ENCODE results near the gene GIGYF2. TPM values are rescaled to one million over a fixed set of nuclear protein-coding genes. Genes with fewer than 3 reads are reported as not detected.

GIGYF2 gene
- total RNA-seq, 1 experiment from 2014 or later, result 97.2 TPM

- no peak overlapping the region for H3K4me3 ChIP-seq
- H3K27ac ChIP-seq, result no peak overlapping the region
- H3K9me3 ChIP-seq (replicated peaks), result no peaks in the 10 kb centered on the region
- no peaks in the 10 kb centered on the region; the same call in 1 of the 2 replicates for H3K4me1 ChIP-seq
- no peak for DNase-seq
- no peaks in the 10 kb centered on the region for H3K27me3 ChIP-seq
- H3K36me3 ChIP-seq, result no peaks in the 10 kb centered on the region
Measured at GRCh38 chr2:232876978-232877441, 179.9 kb downstream of the GIGYF2 start.

- Histone ChIP-seq H3K9me3 (replicated peaks) (no peaks in the 10 kb centered on the region), H3K27ac (no peak overlapping the region), H3K4me3 (no peak overlapping the region), H3K36me3 (no peaks in the 10 kb centered on the region), H3K4me1 (no peaks in the 10 kb centered on the region), H3K27me3 (no peaks in the 10 kb centered on the region)
- no peak for DNase-seq
Measured at GRCh38 chr2:232877940-232878511, 180.9 kb downstream of the GIGYF2 start.

- Histone ChIP-seq H3K9me3 (replicated peaks) (no peaks in the 10 kb centered on the region), H3K4me1 (no peaks in the 10 kb centered on the region), H3K4me3 (no peak overlapping the region), H3K36me3 (no peaks in the 10 kb centered on the region), H3K27me3 (no peaks in the 10 kb centered on the region), H3K27ac (no peak overlapping the region)
- no peak for DNase-seq
Measured at GRCh38 chr2:232878855-232879617, 181.9 kb downstream of the GIGYF2 start.

- no peak for DNase-seq
- Histone ChIP-seq H3K4me3 (no peak overlapping the region), H3K36me3 (no peaks in the 10 kb centered on the region), H3K27me3 (no peaks in the 10 kb centered on the region), H3K4me1 (no peaks in the 10 kb centered on the region), H3K9me3 (replicated peaks) (no peaks in the 10 kb centered on the region), H3K27ac (no peak overlapping the region)
Measured at GRCh38 chr2:232879618-232880494, 182.7 kb downstream of the GIGYF2 start.

GRCh38 chr2:232880764-232881351 is 183.7 kb downstream of the GIGYF2 start:
- H3K27ac ChIP-seq, result no peak overlapping the region
- H3K36me3 ChIP-seq, result no peaks in the 10 kb centered on the region
- H3K4me1 ChIP-seq, result no peaks in the 10 kb centered on the region
- no peak overlapping the region for H3K4me3 ChIP-seq
- no peak for DNase-seq
- peaks cover 4% of the 10 kb centered on the region; the same call in 1 of the 2 replicates for H3K27me3 ChIP-seq
- no peaks in the 10 kb centered on the region for H3K9me3 ChIP-seq (replicated peaks)

GRCh38 chr2:232882085-232882484 is 185.0 kb downstream of the GIGYF2 start:
- H3K27me3 ChIP-seq, result peaks cover 4% of the 10 kb centered on the region; the same call in 1 of the 2 replicates
- H3K36me3 ChIP-seq, result no peaks in the 10 kb centered on the region
- H3K4me1 ChIP-seq, result no peaks in the 10 kb centered on the region
- no peak for DNase-seq
- H3K4me3 ChIP-seq, result no peak overlapping the region
- H3K9me3 ChIP-seq (replicated peaks), result no peaks in the 10 kb centered on the region
- H3K27ac ChIP-seq, result no peak overlapping the region

GRCh38 chr2:232882505-232883115 is 185.5 kb downstream of the GIGYF2 start:
- Histone ChIP-seq H3K4me3 (no peak overlapping the region), H3K36me3 (no peaks in the 10 kb centered on the region), H3K27me3 (peaks cover 4% of the 10 kb centered on the region; the same call in 1 of the 2 replicates), H3K4me1 (no peaks in the 10 kb centered on the region), H3K9me3 (replicated peaks) (no peaks in the 10 kb centered on the region), H3K27ac (no peak overlapping the region)
- DNase-seq, result no peak

- no peak for DNase-seq
- Histone ChIP-seq H3K4me1 (no peaks in the 10 kb centered on the region), H3K4me3 (no peak overlapping the region), H3K27me3 (peaks cover 4% of the 10 kb centered on the region; the same call in 1 of the 2 replicates), H3K27ac (no peak overlapping the region), H3K9me3 (replicated peaks) (no peaks in the 10 kb centered on the region), H3K36me3 (no peaks in the 10 kb centered on the region)
Measured at GRCh38 chr2:232883116-232883721, 186.1 kb downstream of the GIGYF2 start.

- Histone ChIP-seq H3K9me3 (replicated peaks) (no peaks in the 10 kb centered on the region), H3K4me1 (no peaks in the 10 kb centered on the region), H3K27ac (no peak overlapping the region), H3K36me3 (no peaks in the 10 kb centered on the region), H3K4me3 (no peak overlapping the region), H3K27me3 (peaks cover 4% of the 10 kb centered on the region; the same call in 1 of the 2 replicates)
- DNase-seq, result no peak
Measured at GRCh38 chr2:232884001-232884421, 186.9 kb downstream of the GIGYF2 start.

- no peak for DNase-seq
- Histone ChIP-seq H3K27ac (no peak overlapping the region), H3K4me1 (no peaks in the 10 kb centered on the region), H3K9me3 (replicated peaks) (no peaks in the 10 kb centered on the region), H3K36me3 (no peaks in the 10 kb centered on the region), H3K4me3 (no peak overlapping the region), H3K27me3 (peaks cover 4% of the 10 kb centered on the region; the same call in 1 of the 2 replicates)
Measured at GRCh38 chr2:232884549-232885263, 187.6 kb downstream of the GIGYF2 start.

- Histone ChIP-seq H3K4me3 (no peak overlapping the region), H3K36me3 (no peaks in the 10 kb centered on the region), H3K9me3 (replicated peaks) (no peaks in the 10 kb centered on the region), H3K27me3 (peaks cover 4% of the 10 kb centered on the region; the same call in 1 of the 2 replicates), H3K4me1 (no peaks in the 10 kb centered on the region), H3K27ac (no peak overlapping the region)
- no peak for DNase-seq
Measured at GRCh38 chr2:232885264-232885961, 188.3 kb downstream of the GIGYF2 start.

- H3K9me3 ChIP-seq (replicated peaks), result no peaks in the 10 kb centered on the region
- H3K4me1 ChIP-seq, result peaks cover 5% of the 10 kb centered on the region; the same call in 1 of the 2 replicates
- no peak for DNase-seq
- no peak overlapping the region for H3K27ac ChIP-seq
- no peaks in the 10 kb centered on the region for H3K36me3 ChIP-seq
- peaks cover 4% of the 10 kb centered on the region; the same call in 1 of the 2 replicates for H3K27me3 ChIP-seq
- H3K4me3 ChIP-seq, result no peak overlapping the region
Measured at GRCh38 chr2:232886176-232886575, 189.0 kb downstream of the GIGYF2 start.

GRCh38 chr2:232886632-232887031 is 189.5 kb downstream of the GIGYF2 start:
- H3K4me1 ChIP-seq, result peaks cover 5% of the 10 kb centered on the region; the same call in 1 of the 2 replicates
- peaks cover 4% of the 10 kb centered on the region; the same call in 1 of the 2 replicates for H3K27me3 ChIP-seq
- no peak overlapping the region for H3K27ac ChIP-seq
- no peaks in the 10 kb centered on the region for H3K9me3 ChIP-seq (replicated peaks)
- no peak for DNase-seq
- H3K4me3 ChIP-seq, result no peak overlapping the region
- no peaks in the 10 kb centered on the region for H3K36me3 ChIP-seq
